Measurements from ENCODE around the gene NPBWR2. TPM values are rescaled to one million over a fixed set of nuclear protein-coding genes. Genes with fewer than 3 reads are reported as not detected.

NPBWR2 gene
- polyA plus RNA-seq, 1 donor (not counting 4 experiments of a cell fraction or from before 2014, with no cell fraction given): not detected

DNA sequence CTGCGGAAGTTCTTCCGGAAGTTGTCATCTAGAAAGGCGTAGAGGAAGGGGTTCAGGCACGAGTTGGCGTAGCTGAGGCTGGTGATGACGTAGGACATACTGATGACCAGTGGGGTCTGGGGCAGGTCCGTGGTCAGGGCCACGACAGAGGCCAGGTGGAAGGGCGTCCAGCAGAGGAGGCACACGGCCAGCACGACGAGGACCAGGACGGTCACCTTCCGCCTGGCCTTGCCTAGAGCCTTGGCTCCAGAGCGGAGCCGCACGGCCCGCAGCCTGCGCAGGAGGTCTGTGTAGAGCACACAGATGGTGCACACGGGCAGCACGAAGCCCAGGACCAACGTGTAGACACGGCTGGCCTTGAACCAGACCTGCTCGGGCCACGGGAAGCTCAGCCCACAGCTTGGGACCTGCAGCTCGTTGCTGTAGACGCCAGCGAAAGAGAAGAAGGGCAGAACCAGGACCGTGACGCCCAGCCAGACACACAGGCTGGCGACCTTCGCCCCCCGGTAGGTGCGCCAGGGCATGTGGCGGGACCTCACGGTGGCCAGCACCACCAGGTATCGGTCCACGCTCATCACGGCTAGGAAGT is 1.4 kb downstream of the NPBWR2 start:
- Histone ChIP-seq H3K4me3 (ENCODE audit: control insufficient read depth in 2 of 3, extremely low read depth in 1 of 3, insufficient read depth in 2 of 3, low read depth in 1 of 3, low read length in 3 of 3) (no peak overlapping the region), H3K27me3 (ENCODE audit: control insufficient read depth, extremely low read depth, insufficient read depth, low read length) (peaks cover 30% of the 10 kb centered on the region), H4K20me1 (ENCODE audit: control insufficient read depth, extremely low read depth, insufficient read depth, low read length) (no peaks in the 10 kb centered on the region), H3K27ac (ENCODE audit: control insufficient read depth, insufficient read depth, low read length) (no peak overlapping the region), H3K9me3 (ENCODE audit: control insufficient read depth, low read depth, low read length) (no peaks in the 10 kb centered on the region), H3K4me1 (ENCODE audit: control insufficient read depth, extremely low read depth, insufficient read depth, low read length) (no peaks in the 10 kb centered on the region), H3K4me2 (ENCODE audit: control insufficient read depth, extremely low read depth, insufficient read depth, low read depth, low read length) (no peak overlapping the region), H3K9me1 (ENCODE audit: control insufficient read depth, extremely low read depth, insufficient read depth, low read length) (no peaks in the 10 kb centered on the region), H2AFZ (ENCODE audit: control insufficient read depth, low read length) (no peak overlapping the region), H3K9ac (ENCODE audit: control insufficient read depth, extremely low read depth, insufficient read depth, low read length) (no peak overlapping the region), H3K79me2 (ENCODE audit: control insufficient read depth, insufficient read depth, low read length) (no peaks in the 10 kb centered on the region), H3K36me3 (ENCODE audit: control insufficient read depth in 2 of 2, extremely low read depth in 1 of 2, insufficient read depth in 2 of 2, low read length in 2 of 2) (no peaks in the 10 kb centered on the region)
- dilution Hi-C loops (cut with MboI; ENCODE audit: extremely low pct_ligation_motif_present, low sequenced_read_pairs): no loop called here
- no peak for DNase-seq (ENCODE audit: low read depth, low spot score)
- TF ChIP-seq, protein P1, sequence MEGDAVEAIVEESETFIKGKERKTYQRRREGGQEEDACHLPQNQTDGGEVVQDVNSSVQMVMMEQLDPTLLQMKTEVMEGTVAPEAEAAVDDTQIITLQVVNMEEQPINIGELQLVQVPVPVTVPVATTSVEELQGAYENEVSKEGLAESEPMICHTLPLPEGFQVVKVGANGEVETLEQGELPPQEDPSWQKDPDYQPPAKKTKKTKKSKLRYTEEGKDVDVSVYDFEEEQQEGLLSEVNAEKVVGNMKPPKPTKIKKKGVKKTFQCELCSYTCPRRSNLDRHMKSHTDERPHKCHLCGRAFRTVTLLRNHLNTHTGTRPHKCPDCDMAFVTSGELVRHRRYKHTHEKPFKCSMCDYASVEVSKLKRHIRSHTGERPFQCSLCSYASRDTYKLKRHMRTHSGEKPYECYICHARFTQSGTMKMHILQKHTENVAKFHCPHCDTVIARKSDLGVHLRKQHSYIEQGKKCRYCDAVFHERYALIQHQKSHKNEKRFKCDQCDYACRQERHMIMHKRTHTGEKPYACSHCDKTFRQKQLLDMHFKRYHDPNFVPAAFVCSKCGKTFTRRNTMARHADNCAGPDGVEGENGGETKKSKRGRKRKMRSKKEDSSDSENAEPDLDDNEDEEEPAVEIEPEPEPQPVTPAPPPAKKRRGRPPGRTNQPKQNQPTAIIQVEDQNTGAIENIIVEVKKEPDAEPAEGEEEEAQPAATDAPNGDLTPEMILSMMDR (optimal IDR thresholded peaks at IDR 0.05 in 1 of 3, IDR thresholded peaks at IDR 0.05 in 1 of 3, conservative IDR thresholded peaks at IDR 0.05 in 1 of 3; ENCODE audit: extremely low read depth in 1 of 3, insufficient read depth in 2 of 3, low read length in 3 of 3): no peak
- TF ChIP-seq EZH2 (IDR thresholded peaks at IDR 0.05; ENCODE audit: low read length): no peak
- FAIRE-seq: no peak

DNA sequence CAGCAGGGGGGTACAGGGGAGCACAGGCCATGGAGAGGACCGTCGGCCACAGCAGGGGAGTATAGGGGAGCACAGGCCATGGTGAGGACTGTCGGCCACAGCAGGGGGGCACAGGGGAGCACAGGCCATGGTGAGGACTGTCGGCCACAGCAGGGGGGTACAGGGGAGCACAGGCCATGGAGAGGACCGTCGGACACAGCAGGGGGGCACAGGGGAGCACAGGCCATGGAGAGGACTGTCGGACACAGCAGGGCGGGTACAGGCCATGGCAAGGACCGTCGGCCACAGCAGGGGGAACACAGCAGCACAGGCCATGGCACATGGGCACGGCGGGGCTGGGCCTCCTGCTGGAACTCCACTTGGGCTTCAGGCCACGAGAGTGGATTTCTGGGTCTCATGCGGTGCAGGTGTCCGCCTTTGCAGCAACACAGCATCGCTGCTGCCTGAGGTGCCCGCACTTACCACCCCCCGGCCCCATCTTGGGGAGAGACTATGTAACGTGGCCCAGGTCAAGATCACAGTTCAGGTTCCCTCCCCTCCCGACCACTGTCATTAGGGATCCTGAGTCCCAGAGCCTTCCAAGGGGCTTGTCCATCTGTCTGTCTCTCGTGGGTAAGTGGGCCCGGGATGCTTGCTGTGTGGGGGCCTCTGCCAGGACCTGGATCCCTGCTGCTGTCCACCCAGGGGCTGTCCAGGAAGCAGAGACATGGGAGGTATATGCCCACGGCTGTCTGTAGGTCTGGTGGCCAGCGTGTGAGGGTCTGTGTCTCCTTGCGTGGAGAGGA is 2.5 kb downstream of the NPBWR2 start:
- Histone ChIP-seq H3K36me3 (ENCODE audit: control insufficient read depth in 2 of 2, extremely low read depth in 1 of 2, insufficient read depth in 2 of 2, low read length in 2 of 2) (no peaks in the 10 kb centered on the region), H3K9me3 (ENCODE audit: control insufficient read depth, low read depth, low read length) (no peaks in the 10 kb centered on the region), H3K4me1 (ENCODE audit: control insufficient read depth, extremely low read depth, insufficient read depth, low read length) (no peaks in the 10 kb centered on the region), H3K4me3 (ENCODE audit: control insufficient read depth in 2 of 3, extremely low read depth in 1 of 3, insufficient read depth in 2 of 3, low read depth in 1 of 3, low read length in 3 of 3) (no peak overlapping the region), H4K20me1 (ENCODE audit: control insufficient read depth, extremely low read depth, insufficient read depth, low read length) (no peaks in the 10 kb centered on the region), H2AFZ (ENCODE audit: control insufficient read depth, low read length) (no peak overlapping the region), H3K27ac (ENCODE audit: control insufficient read depth, insufficient read depth, low read length) (no peak overlapping the region), H3K4me2 (ENCODE audit: control insufficient read depth, extremely low read depth, insufficient read depth, low read depth, low read length) (no peak overlapping the region), H3K9ac (ENCODE audit: control insufficient read depth, extremely low read depth, insufficient read depth, low read length) (no peak overlapping the region), H3K9me1 (ENCODE audit: control insufficient read depth, extremely low read depth, insufficient read depth, low read length) (no peaks in the 10 kb centered on the region), H3K27me3 (ENCODE audit: control insufficient read depth, extremely low read depth, insufficient read depth, low read length) (peaks cover 35% of the 10 kb centered on the region), H3K79me2 (ENCODE audit: control insufficient read depth, insufficient read depth, low read length) (no peaks in the 10 kb centered on the region)
- TF ChIP-seq, protein P1 (optimal IDR thresholded peaks at IDR 0.05 in 1 of 3, IDR thresholded peaks at IDR 0.05 in 1 of 3, conservative IDR thresholded peaks at IDR 0.05 in 1 of 3; ENCODE audit: extremely low read depth in 1 of 3, insufficient read depth in 2 of 3, low read length in 3 of 3): no peak
- no peak for TF ChIP-seq EZH2 (IDR thresholded peaks at IDR 0.05; ENCODE audit: low read length)
- no peak for DNase-seq (ENCODE audit: low read depth, low spot score)
- dilution Hi-C loops (cut with MboI; ENCODE audit: extremely low pct_ligation_motif_present, low sequenced_read_pairs): no loop called here
- no peak for FAIRE-seq

All from keratinocyte (primary cell).